ENCODE results near the gene LILRB1.
"Not testable (repeated sequence)": the region's sequence is repeated elsewhere in the genome, so short reads cannot be mapped to it uniquely, and the experiment has no call there.

The LILRB1 gene

DNA sequence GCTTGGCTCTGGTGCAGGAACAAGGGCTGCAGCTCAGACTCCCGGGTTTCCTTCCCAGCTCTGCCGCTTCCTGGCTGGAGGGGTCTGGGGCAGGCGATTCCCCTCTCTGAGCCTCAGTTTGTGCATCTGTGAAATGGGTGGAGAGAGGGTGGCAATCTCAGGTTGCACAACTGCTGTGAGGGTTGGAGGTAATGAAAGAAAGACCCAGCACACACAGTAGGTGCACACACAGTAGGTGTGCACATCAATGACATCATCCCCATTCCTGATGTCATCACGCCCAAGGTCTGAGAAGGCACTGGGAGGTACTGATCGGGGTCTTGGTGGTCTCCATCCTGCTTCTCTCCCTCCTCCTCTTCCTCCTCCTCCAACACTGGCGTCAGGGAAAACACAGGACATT lies 35.2 kb downstream of the LILRB1 start:
- DNase-seq: no peak

- DNase-seq: no peak
Observed at GRCh38 chr19:54667217-54667616, 36.9 kb downstream of the LILRB1 start.

DNA sequence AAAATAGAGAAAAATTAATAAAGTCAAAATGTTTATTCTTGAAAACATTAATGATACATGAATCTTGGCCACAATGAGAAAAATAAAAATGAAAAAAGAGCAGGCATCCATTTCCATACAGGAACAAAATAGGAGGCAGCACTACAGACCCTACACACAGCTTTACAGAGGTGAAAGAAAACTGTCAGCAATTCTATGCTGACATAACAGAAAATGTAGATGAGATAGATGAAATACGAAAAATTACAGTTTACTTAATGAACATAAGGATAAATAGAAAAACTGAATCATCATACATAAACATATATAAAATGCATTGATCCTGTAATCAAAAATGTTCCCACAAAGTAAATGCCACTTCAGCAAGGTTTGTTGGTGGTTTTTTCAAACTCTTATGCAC lies 38.1 kb downstream of the LILRB1 start:
- no peak for DNase-seq

DNA sequence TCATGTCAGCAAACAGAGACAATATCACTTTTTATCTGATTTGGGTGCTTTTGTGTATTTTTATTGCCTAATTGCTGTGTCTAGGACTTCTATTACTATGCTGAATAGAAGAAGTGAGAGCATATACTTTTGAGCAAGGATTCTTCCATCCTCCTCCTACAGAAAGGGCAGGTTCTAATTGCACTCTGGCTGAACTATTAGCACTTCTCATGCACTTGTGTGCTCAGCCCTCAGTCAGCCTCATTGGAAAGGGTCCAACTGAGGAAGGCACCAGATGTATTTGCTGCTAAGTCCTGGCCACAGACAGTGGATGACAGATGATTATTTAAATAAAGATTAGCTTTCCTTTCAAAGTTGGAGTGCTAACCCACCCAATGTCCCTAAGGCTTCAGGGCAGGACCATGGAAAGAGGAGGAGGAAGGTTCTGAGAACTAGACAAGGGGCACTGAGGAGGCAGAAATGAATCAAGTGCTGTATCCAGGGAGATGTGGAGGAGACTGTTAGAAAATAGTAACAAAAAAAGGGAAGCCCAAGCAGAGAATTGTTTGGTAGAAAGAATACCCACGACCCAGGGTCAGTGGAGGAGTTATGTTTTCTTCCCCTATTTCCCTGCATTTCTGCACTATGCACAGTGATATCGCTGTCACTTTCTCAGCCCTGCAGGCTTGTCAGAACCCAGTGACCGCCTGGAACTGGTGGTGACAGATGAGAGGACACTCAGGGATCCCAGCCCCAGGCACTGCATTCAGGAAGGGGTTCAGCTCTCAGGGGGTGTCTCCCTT lies 40.5 kb downstream of the LILRB1 start:
- no peak for DNase-seq

- no peak for DNase-seq
Observed at GRCh38 chr19:54673222-54673621, 42.9 kb downstream of the LILRB1 start.

GRCh38 chr19:54674021-54674617 lies 43.8 kb downstream of the LILRB1 start:
- DNase-seq: no peak

DNA sequence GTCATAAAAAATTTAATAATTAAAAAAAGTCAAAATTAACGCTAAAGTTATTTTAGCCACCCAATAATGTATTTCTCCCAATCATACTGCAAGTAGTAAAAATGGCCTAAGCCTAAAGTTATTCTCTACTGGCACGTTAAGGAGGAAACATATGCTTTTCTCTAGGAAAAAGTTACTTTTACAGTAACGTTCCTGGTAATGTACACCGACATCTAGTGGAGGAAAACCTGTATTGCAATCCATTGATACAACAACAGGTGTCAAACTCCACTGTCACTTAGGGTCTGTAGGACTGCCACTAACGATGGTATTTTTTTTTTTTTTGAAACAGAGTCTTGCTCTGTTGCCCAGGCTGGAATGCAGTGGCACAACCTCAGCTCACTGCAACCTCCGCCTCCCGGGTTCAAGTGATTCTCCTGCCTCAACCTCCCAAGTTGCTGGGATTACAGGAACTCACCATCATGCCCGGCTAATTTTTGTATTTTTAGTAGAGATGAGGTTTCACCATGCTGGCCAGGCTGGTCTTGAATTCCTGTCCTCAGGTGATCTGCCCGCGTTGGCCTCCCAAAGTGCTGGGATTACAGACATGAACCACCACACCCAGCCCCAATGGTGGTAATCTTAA lies 46.0 kb downstream of the LILRB1 start:
- not testable (repeated sequence) for DNase-seq

DNA sequence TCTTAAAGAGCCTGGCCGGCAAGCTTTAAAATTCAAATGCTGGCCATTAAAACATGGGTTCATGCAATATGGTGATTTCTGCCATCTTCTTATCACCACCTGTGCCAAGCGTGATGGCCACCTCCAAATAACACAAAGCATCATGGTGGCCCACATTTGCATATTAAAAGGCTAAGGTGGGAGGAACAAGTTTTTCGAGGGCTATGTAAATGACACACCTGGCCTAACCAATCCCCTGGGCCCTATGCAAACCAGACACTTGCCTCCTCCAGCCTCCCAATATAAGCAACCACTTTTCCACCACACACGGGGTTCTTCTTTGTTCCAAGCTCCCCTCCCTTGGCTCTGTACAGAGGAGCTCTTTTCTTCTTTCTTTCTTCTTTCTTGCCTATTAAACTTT lies 46.9 kb downstream of the LILRB1 start:
- no peak for DNase-seq

DNA sequence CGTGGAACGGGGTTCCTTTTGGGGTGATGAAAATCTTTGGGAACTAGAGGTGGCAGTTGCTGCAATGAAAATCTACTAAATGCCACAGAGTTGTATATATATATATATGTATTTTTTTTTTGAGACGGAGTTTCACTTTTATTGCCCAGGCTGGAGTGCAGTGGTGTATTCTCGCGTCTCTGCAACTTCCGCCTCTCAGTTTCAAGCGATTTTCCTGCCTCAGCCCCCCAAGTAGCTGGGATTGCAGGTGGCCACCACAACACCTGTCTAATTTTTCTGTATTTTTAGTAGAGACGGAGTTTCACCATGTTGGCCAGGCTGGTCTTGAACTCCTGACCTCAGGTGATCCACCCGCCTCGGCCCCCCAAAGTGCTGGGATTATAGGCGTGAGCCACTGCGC lies 51.3 kb downstream of the LILRB1 start:
- DNase-seq: not testable (repeated sequence)

GRCh38 chr19:54682306-54682856 lies 52.1 kb downstream of the LILRB1 start:
- DNase-seq: no peak

- DNase-seq: no peak
Observed at GRCh38 chr19:54684527-54684926, 54.2 kb downstream of the LILRB1 start.
